ENCODE measurements around the gene GLIPR1L2. TPM values are rescaled to one million over a fixed set of nuclear protein-coding genes. Genes with fewer than 3 reads are reported as not detected.

GLIPR1L2 gene
- total and polyA plus RNA-seq, 2 of the 8 experiments (the other 6 are each of a cell fraction or from before 2014, with no cell fraction given): 0.09 TPM; not detected in 1

GRCh38 chr12:75474116-75474515 is 83.2 kb downstream of the GLIPR1L2 start:
- Histone ChIP-seq H3K18ac (ENCODE audit: extremely low read depth, low read length) (no peak overlapping the region), H3K4me3 (ENCODE audit: extremely low read depth in 1 of 4, insufficient read depth in 2 of 4, low read depth in 3 of 4, low read length in 4 of 4) (no peak overlapping the region), H3K4ac (replicated peaks; ENCODE audit: insufficient read length, low read depth, low read length) (no peak overlapping the region), H3K27ac (ENCODE audit: low read depth, low read length) (no peak overlapping the region), H3K36me3 (ENCODE audit: control insufficient read depth in 2 of 4, insufficient read depth in 4 of 4, low read length in 3 of 4) (no peaks in the 10 kb centered on the region), H2BK12ac (ENCODE audit: low read depth, low read length) (no peak overlapping the region), H4K20me1 (replicated peaks in 1 of 2; ENCODE audit: control insufficient read depth in 1 of 2, insufficient read depth in 2 of 2, low read length in 2 of 2) (no peaks in the 10 kb centered on the region), H3K56ac (replicated peaks; ENCODE audit: insufficient read length, low read depth, low read length) (no peak overlapping the region), H3K4me2 (ENCODE audit: insufficient read depth in 1 of 2, low read depth in 2 of 2, low read length in 2 of 2) (no peak overlapping the region), H3K4me1 (replicated peaks in 1 of 4; ENCODE audit: control insufficient read depth in 3 of 4, insufficient read depth in 4 of 4, low read length in 3 of 4) (no peaks in the 10 kb centered on the region), H2BK15ac (ENCODE audit: low read length) (no peak overlapping the region), H2BK5ac (ENCODE audit: low read depth, low read length) (no peak overlapping the region), H4K8ac (ENCODE audit: extremely low read depth, insufficient read depth, low read length) (no peak overlapping the region), H3K23ac (ENCODE audit: insufficient read length) (no peak overlapping the region), H4K91ac (replicated peaks; ENCODE audit: insufficient read length, low read length) (no peak overlapping the region), H3K9me3 (ENCODE audit: insufficient read depth in 2 of 2, low read depth in 1 of 2, low read length in 1 of 2) (no peaks in the 10 kb centered on the region), H3K79me2 (ENCODE audit: control insufficient read depth in 1 of 2, insufficient read depth in 2 of 2, low read length in 2 of 2) (no peaks in the 10 kb centered on the region), H3K23me2 (ENCODE audit: low read depth, low read length) (no peaks in the 10 kb centered on the region), H4K5ac (ENCODE audit: insufficient read length, low read depth, low read length) (no peak overlapping the region), H3K9ac (replicated peaks in 1 of 4; ENCODE audit: extremely low read depth in 1 of 4, low read depth in 3 of 4, low read length in 3 of 4) (no peak overlapping the region), H2AK5ac (ENCODE audit: low read depth, low read length) (no peak overlapping the region), H2BK120ac (replicated peaks; ENCODE audit: low read depth, low read length) (no peak overlapping the region), H2AFZ (ENCODE audit: low read length) (no peak overlapping the region), H3K27me3 (replicated peaks in 1 of 4; ENCODE audit: control insufficient read depth in 3 of 4, extremely low read depth in 1 of 4, insufficient read depth in 3 of 4, low read length in 3 of 4) (no peaks in the 10 kb centered on the region), H2BK20ac (ENCODE audit: low read length) (0 out of 2 replicates have a peak overlapping the region, but pooled peaks have one; percentile 43), H3K79me1 (ENCODE audit: low read depth, low read length) (no peaks in the 10 kb centered on the region), H3K14ac (ENCODE audit: insufficient read length) (no peak overlapping the region)
- POLR2A ChIA-PET (ENCODE audit: partially characterized antibody): no interaction called here
- CTCF ChIA-PET (ENCODE audit: partially characterized antibody): interaction anchor here (1.1 to 4.3 kb wide), 4 partner anchors 10 to 32 kb away, joined by 3 to 33 read pairs (median 4); no protein-coding TSS in a partner anchor
- DNase-seq (ENCODE audit: low read depth in 1 of 2, low spot score in 2 of 2): no peak
- no peak for FAIRE-seq
- 84% methylated on average over 2 of the region's 2 CpGs; no CpG with 5 or more reads in 1 of the 2 experiments for WGBS, 2 experiments (ENCODE audit: extremely low coverage in 1 of 2, insufficient coverage in 1 of 2, insufficient read length in 1 of 2, insufficient replicate concordance in 2 of 2, low coverage in 1 of 2, low lambda C conversion rate in 2 of 2, missing lambda C conversion rate in 1 of 2)
- TF ChIP-seq JUN (IDR thresholded peaks at IDR 0.05; ENCODE audit: low read depth, low read length) (no peak), POLR2AphosphoS5 (IDR thresholded peaks at IDR 0.05; ENCODE audit: low read depth, low read length) (no peak), TBP (IDR thresholded peaks at IDR 0.05; ENCODE audit: low read depth, low read length) (no peak)

Data from H1 (cell line).